Upper lobe of left lung (tissue), 6 donors: Measurements from ENCODE around the gene ALCAM. TPM values are rescaled to one million over a fixed set of nuclear protein-coding genes. Genes with fewer than 3 reads are reported as not detected.

Experiments
- ATAC-seq, 2 donors: fragments of 200-7000 bp; cut with Tn5 transposase; one replicate each; pipeline ENCODE4 v1.9.1; 2022; ENCODE audit warnings: mild to moderate bottlenecking in 2 of 2, moderate library complexity in 2 of 2; ENCODE audit not compliant: low FRiP score in 2 of 2
- DNase-seq, 2 donors: peaks; one replicate each; pipeline ENCODE4 v3.0.0-alpha.2; 2019 to 2020
- H3K27ac ChIP-seq, 4 donors: fragments of 200-600 bp; sonication (generic); one replicate each; pipeline ENCODE4 v1.5.1; 2016 to 2019
- H3K27me3 ChIP-seq, 4 donors: fragments of 200-600 bp; sonication (generic); one replicate each; pipeline ENCODE4 v1.5.1; 2017 to 2019
- H3K36me3 ChIP-seq, 4 donors: fragments of 200-600 bp; sonication (generic); one replicate each; pipeline ENCODE4 v1.5.1; 2016 to 2019
- H3K4me1 ChIP-seq, 4 donors: fragments of 200-600 bp; sonication (generic); one replicate each; pipeline ENCODE4 v1.5.1; 2018 to 2019
- H3K4me3 ChIP-seq, 4 donors: fragments of 200-600 bp; sonication (generic); one replicate each; pipeline ENCODE4 v1.5.1; 2017 to 2019; ENCODE audit warnings: mild to moderate bottlenecking in 2 of 4, moderate library complexity in 1 of 4
- H3K9me3 ChIP-seq, 4 donors: fragments of 200-600 bp; sonication (generic); one replicate each; pipeline ENCODE4 v1.5.1; 2018 to 2019
- EP300 ChIP-seq, 4 donors: sonication (generic); formaldehyde crosslinking; IDR thresholded peaks; one replicate each; pipeline ENCODE4 v1.5.1; 2017; ENCODE audit warnings: antibody characterized with exemption in 4 of 4, control low read depth in 2 of 4
- POLR2A ChIP-seq, 4 donors: fragments of 450-650 bp; IDR thresholded peaks; one replicate each; pipeline ENCODE4 v1.5.1; 2016 to 2017; ENCODE audit warnings: antibody characterized with exemption in 4 of 4, mild to moderate bottlenecking in 2 of 4
- POLR2AphosphoS5 ChIP-seq, 2 donors: sonication (generic); formaldehyde crosslinking; IDR thresholded peaks; one replicate each; pipeline ENCODE4 v1.5.1; 2017; ENCODE audit warnings: antibody characterized with exemption in 2 of 2
- WGBS, 2 donors: methylation state at CpG; one replicate each; pipeline ENCODE4 v1.1.5; 2017 to 2018; 5-methylcytosine and 5-hydroxymethylcytosine counted together
- total RNA-seq, 6 donors: library from RNA; depleted of rRNA in 4 of 6; stranded (reverse); fragments of >200 nt in 4 of 6; gene quantifications; one replicate each; pipeline versions ENCODE4 v1.1.0 to v1.2.1, GENCODE V29; 2016 to 2021
- TF ChIP-seq, protein P1 (sequence below), 6 experiments: fragments of 450-650 bp in 4 of 6; fragments of 200-600 bp in 2 of 6; sonication (generic) in 2 of 6; IDR thresholded peaks; one replicate each; pipeline ENCODE4 v1.5.1; 2016 to 2019; ENCODE audit warnings: antibody characterized with exemption in 6 of 6
- donor health status: DM: no; HTN: no; CAD: no; lungs with moderate emphysema.
- donor health status: DM: no; HTN: yes; CAD: no; lungs with severe emphysema.

ALCAM gene
- total RNA-seq, 6 donors from 2014 or later, result 129 to 390 (median 186) TPM

GRCh38 chr3:105559856-105560255 lies 193.1 kb downstream of the ALCAM start:
- Histone ChIP-seq H3K9me3 (no peaks in the 10 kb centered on the region), H3K27me3 (no peaks in the 10 kb centered on the region), H3K4me1 (no peaks in the 10 kb centered on the region), H3K27ac (no peak overlapping the region), H3K4me3 (no peak overlapping the region), H3K36me3 (peaks cover 0 to 8% (median 3%) of the 10 kb centered on the region in 4 donors)
- ATAC-seq (no peak), DNase-seq (no peak)
- TF ChIP-seq POLR2A (IDR thresholded peaks at IDR 0.05) (no peak), EP300 (IDR thresholded peaks at IDR 0.05) (no peak), POLR2AphosphoS5 (IDR thresholded peaks at IDR 0.05) (no peak)
- TF ChIP-seq, protein P1, sequence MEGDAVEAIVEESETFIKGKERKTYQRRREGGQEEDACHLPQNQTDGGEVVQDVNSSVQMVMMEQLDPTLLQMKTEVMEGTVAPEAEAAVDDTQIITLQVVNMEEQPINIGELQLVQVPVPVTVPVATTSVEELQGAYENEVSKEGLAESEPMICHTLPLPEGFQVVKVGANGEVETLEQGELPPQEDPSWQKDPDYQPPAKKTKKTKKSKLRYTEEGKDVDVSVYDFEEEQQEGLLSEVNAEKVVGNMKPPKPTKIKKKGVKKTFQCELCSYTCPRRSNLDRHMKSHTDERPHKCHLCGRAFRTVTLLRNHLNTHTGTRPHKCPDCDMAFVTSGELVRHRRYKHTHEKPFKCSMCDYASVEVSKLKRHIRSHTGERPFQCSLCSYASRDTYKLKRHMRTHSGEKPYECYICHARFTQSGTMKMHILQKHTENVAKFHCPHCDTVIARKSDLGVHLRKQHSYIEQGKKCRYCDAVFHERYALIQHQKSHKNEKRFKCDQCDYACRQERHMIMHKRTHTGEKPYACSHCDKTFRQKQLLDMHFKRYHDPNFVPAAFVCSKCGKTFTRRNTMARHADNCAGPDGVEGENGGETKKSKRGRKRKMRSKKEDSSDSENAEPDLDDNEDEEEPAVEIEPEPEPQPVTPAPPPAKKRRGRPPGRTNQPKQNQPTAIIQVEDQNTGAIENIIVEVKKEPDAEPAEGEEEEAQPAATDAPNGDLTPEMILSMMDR (IDR thresholded peaks at IDR 0.05), result no peak
- 50 to 65% methylated on average over 1 of the region's 1 CpG for WGBS, 2 donors

DNA sequence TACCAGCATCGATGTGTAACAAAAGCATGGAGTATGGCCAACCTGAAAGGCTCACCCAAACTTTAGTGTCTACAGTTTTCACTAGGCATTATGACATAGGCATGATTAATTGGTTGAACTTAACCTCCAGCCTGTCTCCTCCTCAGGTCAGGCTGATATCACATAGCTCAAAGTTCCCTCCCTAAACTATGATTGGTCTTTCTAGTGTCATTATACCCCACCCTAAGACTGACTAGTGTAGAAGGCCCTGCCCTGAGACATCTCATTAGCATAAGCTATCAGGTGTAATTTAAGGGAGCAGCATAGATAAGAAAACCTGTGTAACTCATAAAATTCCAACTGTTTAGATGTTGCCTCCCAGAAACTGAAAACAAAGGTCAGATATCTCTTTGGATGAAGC lies 195.2 kb downstream of the ALCAM start:
- DNase-seq (no peak), ATAC-seq (no peak)
- 86 to 97% methylated on average over 1 of the region's 1 CpG for WGBS, 2 donors

GRCh38 chr3:105564546-105565288 lies 198.0 kb downstream of the ALCAM start:
- H3K9me3 ChIP-seq, result no peaks in the 10 kb centered on the region
- H3K27ac ChIP-seq, result no peak overlapping the region
- H3K27me3 ChIP-seq, result no peaks in the 10 kb centered on the region
- 94 to 96% methylated on average over 6 of the region's 6 CpGs for WGBS, 2 donors
- no peak overlapping the region for H3K4me3 ChIP-seq
- peaks cover 0 to 4% (median 0%) of the 10 kb centered on the region in 4 donors for H3K36me3 ChIP-seq
- H3K4me1 ChIP-seq, result no peaks in the 10 kb centered on the region
- TF ChIP-seq POLR2AphosphoS5 (IDR thresholded peaks at IDR 0.05) (no peak), POLR2A (IDR thresholded peaks at IDR 0.05) (no peak), EP300 (IDR thresholded peaks at IDR 0.05) (no peak)
- TF ChIP-seq, protein P1 (IDR thresholded peaks at IDR 0.05), result no peak
- no peak for ATAC-seq
- no peak for DNase-seq

More for the DNA sequence above, 195.2 kb downstream of the ALCAM start:
- Histone ChIP-seq H3K27ac (no peak overlapping the region), H3K27me3 (no peaks in the 10 kb centered on the region), H3K9me3 (no peaks in the 10 kb centered on the region), H3K36me3 (peaks cover 0 to 8% (median under 1%) of the 10 kb centered on the region in 4 donors), H3K4me1 (no peaks in the 10 kb centered on the region), H3K4me3 (no peak overlapping the region)
- no peak for TF ChIP-seq POLR2A (IDR thresholded peaks at IDR 0.05)
- TF ChIP-seq, protein P1 (IDR thresholded peaks at IDR 0.05), result no peak
- no peak for TF ChIP-seq EP300 (IDR thresholded peaks at IDR 0.05)
- no peak for TF ChIP-seq POLR2AphosphoS5 (IDR thresholded peaks at IDR 0.05)

GRCh38 chr3:105571005-105571404 lies 204.3 kb downstream of the ALCAM start:
- Histone ChIP-seq H3K4me3 (no peak overlapping the region), H3K36me3 (peaks cover 0 to 14% (median 2%) of the 10 kb centered on the region in 4 donors), H3K27me3 (no peaks in the 10 kb centered on the region), H3K27ac (no peak overlapping the region), H3K9me3 (no peaks in the 10 kb centered on the region), H3K4me1 (no peaks in the 10 kb centered on the region)
- whole genome bisulfite sequencing, 2 donors, result 93% methylated on average over 5 of the region's 5 CpGs
- TF ChIP-seq EP300 (IDR thresholded peaks at IDR 0.05) (no peak), POLR2A (IDR thresholded peaks at IDR 0.05) (no peak), POLR2AphosphoS5 (IDR thresholded peaks at IDR 0.05) (no peak)
- TF ChIP-seq, protein P1 (IDR thresholded peaks at IDR 0.05), result no peak
- ATAC-seq, result no peak
- DNase-seq, result no peak

- no peak overlapping the region for H3K27ac ChIP-seq
- no peaks in the 10 kb centered on the region for H3K9me3 ChIP-seq
- DNase-seq (no peak), ATAC-seq (no peak)
- H3K27me3 ChIP-seq, result no peaks in the 10 kb centered on the region
- TF ChIP-seq POLR2A (IDR thresholded peaks at IDR 0.05) (no peak), POLR2AphosphoS5 (IDR thresholded peaks at IDR 0.05) (no peak), EP300 (IDR thresholded peaks at IDR 0.05) (no peak)
- TF ChIP-seq, protein P1 (IDR thresholded peaks at IDR 0.05), result no peak
- H3K4me3 ChIP-seq, result no peak overlapping the region
- H3K36me3 ChIP-seq, result peaks cover 0 to 14% (median 2%) of the 10 kb centered on the region in 4 donors
- H3K4me1 ChIP-seq, result no peaks in the 10 kb centered on the region
- WGBS, 2 donors, result 73 to 75% methylated on average over 6 of the region's 6 CpGs
These were observed 205.8 kb downstream of the ALCAM start for GRCh38 chr3:105572501-105572900.
